GM19467 (cell line): ENCODE measurements around the gene BICDL2.
"Not testable (repeated sequence)": the region's sequence is repeated elsewhere in the genome, so short reads cannot be mapped to it uniquely, and the experiment has no call there.

Experiments
- ATAC-seq: cut with Tn5 transposase; IDR thresholded peaks from one replicate; pipeline ENCODE4 v1.9.1; 2021; ENCODE audit warnings: mild to moderate bottlenecking, moderate library complexity; ENCODE audit not compliant: unreplicated experiment

Gene BICDL2

DNA sequence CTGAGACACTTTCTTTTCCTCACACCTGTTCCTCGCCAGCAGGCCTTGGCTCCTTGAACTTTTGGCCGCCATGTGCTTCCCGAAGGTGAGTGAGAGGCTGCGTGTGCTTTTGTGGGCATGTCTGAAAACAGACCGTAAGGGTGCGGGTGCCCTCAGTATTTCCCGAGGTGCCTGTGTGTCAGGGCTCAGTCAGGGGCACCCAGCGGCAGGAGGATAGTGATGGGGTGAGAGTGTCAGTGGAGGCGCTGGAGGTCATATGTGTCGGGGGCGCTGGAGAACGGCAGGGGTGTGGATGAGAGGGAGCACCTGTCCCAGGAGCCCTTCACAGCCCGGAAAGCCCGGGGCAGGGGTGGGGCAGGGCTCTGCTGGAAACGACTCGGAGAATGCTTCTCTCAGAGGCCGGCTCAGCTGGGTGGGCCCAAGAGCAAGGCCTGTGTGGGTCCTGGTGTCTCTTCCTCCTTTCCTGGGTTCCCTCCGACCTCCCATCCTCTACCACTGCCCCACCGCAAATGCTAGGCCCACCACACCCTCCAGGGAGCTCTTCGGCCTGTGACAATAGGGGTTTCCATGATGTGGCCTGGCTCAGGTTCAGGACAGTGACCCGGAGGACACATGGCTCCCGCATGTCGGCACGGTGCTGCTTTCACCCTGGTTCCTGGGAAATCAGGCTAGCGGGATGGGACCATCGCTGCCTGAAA is 29.1 kb upstream of the BICDL2 start:
- ATAC-seq, result no peak

DNA sequence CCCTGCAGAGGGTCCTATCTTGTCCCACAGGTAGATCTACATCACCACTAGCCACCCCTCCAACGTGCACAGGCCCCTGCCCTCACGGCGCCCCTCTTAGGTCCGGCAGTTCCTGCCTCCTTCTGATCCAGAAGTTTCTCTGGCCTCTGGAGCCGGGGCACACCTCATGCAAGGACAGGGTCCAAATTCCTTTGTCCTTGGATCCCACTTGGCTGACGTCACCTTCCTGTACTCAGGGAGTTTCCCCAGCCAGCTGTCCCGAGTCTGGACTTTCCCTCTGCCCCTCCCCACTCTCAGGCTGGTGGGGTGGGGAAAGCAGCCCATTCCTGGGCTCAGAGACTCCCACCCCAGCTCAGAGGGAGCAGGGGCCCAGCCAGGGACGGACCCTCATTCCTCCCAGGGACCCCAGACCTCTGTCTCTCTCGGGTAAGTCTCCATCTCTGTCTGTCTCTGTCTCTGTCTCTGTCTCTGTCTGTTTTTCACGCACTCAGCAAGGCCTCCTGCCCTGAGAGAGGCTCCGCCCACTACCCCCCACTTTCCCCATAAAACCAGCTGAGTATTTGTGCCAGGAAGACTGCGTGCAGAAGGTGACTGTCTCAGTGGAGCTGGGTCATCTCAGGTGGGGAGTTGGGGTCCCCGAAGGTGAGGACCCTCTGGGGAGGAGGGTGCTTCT is 28.5 kb upstream of the BICDL2 start, which contains the start of gene IL32:
TSS of gene IL32 (plus strand) at position 572 of the 673 bp plus-strand sequence. CDS start 172 bp downstream, outside the sequence.
- ATAC-seq, result no peak

DNA sequence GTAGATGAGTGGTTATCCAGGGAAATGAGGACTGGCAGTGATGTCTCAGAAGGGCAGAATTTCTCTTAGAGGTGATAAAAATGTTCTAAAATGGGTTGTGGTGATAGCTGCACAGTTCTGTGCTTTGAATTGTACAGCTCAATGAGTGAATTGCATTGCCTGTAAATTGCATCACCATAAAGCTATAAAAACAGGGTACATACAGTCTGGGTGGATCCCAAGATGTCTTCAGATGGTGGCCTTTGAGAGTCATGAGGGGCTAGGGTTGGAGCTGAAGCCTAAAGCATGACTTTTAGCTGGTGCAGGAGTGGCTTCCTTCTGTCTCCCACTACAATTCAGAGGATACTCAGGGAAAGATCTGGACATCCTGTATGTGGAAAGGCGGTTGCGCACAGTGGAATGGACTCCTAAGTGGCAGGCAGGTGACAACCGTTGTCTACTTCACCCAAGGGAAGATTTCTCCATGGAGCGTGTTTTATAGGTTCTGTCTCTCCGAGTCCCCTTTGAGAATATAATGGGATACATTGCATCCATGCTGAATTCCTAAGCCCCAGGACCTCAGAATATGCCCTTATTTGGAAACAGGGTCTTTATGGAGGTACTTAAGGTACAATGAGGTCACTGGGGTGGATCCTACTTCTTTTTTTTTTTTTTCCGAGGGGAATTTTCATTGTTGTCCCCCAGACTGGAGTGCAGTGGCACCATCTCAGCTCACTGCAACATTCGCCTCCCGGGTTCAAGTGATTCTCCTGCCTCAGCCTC is 27.1 kb upstream of the BICDL2 start:
- no peak for ATAC-seq

DNA sequence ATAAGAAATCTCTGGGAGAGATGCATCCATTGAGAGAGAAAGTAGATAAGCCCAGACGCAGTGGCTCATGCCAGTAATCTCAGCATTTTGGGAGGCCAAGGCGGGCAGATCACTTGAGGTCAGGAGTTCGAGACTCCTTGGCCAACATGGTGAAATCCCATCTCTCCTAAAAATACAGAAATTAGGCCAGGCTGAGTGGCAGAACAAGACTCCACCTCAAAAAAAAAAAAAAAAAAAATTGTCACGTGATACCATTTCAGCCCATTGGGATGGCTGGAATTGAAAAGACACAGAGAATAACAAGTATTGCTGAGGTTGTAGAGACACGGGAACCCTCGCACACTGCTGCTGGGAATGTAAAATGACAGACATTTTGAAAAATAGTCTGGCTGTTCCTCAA is 25.8 kb upstream of the BICDL2 start:
- ATAC-seq, result no peak

DNA sequence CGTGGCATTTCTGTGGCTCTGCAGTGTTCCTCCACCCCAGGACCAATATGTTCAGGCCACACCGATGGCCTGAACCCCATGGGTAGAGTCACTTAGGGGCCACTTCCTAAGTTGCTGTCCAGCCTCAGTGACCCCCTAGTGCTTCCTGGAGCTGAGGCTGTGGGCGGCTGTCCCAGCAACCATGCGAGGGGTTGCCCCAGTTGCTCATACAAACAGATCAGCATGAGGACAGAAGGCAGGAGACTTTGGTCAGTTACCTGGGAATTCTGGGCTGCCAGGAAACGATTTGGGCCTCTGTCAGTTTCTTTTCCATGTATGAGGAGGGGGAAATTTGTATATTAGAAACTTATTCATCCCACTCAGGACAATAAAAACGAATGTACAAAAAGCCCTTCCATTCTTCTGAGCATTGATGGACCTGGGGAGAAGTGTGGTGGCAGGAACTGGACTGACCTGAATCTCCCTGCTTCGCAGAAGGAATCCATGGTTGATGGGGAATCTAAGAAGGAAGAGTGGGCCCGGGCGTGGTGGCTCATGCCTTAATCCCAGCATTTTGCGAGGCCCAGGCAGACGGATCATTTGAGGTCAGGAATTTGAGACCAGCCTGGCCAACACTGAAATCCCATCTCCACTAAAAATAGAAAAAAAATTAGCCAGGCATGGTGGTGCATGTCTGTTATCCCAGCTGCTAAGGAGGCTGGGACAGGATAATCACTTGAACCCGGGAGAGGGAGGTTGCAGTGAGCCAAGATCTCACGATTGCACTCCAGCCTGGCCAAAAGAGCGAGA is 23.8 kb upstream of the BICDL2 start:
- no peak for ATAC-seq

DNA sequence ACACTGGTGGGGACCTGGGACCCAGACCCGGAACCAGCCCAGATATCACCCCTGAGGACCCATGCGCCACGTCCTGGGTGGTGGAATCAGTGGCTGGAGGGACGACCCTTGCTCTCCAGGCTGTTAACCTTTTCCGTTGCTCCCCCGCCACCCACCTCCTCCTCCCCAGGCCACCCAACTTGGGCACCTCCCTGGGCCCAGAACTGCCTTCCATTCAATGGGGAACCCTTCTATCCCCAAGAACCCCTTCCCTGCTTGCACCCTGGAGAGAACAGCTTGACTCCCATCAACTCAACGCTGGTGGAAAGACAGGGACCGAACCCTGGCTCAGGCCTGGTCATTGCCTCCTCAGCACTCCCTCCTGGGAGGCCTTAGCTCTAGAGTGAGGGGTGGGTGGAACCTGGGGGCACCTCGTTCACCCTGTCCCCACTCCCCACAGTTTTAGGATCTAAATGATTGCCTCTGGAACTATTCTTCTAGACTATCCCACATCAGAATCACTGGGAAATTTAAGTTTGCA is 23.0 kb upstream of the BICDL2 start:
- ATAC-seq, result peak; percentile 3

DNA sequence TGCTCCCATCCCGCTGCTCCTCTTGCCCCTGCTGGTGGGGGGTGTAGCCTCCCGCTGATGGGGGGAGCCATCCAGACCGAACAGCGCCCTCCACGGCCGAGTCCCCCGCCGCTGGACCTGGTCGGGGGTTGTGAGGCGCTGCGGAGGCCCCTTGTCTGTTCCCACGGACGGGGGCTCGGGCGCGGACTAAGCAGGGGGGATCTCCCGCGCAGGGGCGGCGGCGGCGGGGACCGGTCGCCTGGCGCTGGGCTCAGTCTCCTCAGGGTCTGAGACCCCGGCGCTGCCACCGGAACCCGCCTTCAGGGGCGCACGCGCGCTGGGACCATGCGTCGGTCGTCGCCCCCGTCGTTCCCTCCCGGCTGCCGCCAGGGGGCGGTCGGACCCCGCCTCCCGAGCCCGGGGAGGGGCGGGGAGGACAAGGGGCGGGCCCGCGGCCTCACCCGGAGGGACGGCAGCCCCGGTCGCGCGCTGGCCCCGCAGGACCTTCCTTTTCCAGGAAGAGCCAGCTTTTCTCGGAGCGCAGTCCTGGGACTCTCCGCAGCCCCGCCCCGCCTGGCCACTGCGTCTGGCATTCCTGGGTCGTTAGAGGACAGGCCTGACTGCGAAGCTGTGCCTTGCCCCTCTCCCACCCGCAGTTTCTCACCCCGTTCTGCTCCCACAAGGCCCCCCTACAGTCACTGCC is 22.4 kb upstream of the BICDL2 start:
- peak; percentile 68 for ATAC-seq

DNA sequence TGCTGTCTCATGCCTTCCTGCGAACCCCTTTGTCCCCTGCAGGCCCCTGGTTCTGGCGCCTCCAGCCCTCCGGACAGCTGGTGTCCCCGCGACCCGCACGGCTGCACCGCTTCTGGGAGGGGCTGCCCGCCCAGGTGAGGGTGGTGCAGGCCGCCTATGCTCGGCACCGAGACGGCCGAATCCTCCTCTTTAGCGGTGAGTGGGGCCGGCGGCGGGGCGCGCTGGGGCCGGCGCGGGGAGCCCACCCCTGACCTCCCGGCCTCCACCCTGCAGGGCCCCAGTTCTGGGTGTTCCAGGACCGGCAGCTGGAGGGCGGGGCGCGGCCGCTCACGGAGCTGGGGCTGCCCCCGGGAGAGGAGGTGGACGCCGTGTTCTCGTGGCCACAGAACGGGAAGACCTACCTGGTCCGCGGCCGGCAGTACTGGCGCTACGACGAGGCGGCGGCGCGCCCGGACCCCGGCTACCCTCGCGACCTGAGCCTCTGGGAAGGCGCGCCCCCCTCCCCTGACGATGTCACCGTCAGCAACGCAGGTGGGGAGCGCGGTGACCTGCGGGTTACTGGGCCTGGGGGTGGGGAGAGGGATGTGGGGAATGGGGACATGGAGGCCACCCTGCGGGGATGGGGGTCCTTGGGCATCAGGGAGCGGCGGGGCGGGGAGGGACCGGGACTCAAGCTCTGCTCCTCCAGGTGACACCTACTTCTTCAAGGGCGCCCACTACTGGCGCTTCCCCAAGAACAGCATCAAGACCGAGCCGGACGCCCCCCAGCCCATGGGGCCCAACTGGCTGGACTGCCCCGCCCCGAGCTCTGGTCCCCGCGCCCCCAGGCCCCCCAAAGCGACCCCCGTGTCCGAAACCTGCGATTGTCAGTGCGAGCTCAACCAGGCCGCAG is 21.6 kb upstream of the BICDL2 start:
- no peak for ATAC-seq

DNA sequence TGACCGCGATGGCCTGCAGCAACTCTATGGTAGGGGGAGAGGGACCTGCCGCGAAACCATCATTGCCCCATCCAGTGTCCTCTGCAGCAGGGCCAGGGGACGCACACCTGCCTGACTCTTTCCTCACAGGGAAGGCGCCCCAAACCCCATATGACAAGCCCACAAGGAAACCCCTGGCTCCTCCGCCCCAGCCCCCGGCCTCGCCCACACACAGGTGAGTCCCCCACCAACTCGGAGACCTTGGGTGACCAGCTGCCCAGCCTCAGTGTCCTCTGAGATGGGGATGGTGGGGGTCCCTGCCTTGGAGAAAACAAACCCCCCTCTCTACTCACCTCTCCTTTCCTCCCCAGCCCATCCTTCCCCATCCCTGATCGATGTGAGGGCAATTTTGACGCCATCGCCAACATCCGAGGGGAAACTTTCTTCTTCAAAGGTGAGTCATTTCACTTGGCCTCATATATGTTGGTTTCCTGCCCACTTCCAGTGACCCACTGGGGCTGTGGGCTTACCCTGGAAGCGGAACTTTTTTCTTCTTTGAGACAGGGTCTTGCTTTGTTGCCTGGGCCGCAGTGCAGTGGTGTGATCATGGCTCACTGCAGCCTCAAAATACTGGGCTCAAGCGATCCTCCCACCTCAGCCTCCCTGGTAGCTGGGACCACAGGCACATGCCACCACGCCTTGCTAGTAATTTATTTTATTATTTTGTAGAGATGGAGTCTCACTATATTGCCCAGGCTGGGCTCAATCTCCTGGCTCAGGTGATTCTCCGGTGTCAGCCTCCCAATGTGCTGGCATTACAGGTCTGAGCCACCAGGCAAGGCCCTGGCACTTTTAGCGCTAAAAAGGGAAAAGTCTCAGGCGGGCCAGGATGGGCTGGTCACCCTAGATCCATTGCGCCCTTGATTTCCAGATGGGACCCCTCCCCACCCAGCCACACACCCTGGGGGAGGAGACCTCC is 20.7 kb upstream of the BICDL2 start:
- ATAC-seq, result no peak

DNA sequence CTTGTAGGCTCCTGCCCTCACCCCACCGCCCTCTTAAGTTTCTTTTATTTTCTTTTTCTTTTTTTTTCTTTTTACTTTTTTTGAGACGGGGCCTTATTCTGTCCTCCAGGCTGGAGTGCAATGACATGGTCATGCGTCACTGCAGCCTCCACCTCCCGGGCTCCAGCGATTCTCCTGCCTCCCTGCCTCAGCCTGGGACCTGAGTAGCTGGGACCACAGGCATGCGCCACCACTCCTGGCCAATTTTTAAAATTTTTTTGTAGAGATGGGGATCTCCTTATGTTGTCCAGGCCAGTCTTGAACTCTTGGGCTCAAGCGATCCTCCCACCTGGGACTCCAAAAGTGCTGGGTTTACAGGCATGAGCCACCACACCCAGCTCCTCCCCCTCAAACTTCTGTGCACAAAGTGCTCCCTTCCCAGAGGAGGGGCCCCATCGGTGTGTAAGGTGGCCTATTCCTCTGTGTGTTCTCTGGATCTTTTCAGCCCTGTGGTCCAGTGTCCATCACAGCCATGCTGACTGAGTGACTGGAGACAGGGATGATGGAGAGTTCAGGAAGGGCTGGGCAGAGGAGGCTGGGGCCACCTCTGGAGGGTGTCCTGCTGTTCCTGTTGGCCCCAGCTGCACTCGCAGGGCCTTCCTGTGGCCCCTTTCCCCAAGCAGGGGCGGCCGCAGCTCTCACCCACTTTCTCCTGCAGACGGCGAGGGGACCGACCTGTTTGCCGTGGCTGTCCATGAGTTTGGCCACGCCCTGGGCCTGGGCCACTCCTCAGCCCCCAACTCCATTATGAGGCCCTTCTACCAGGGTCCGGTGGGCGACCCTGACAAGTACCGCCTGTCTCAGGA is 19.8 kb upstream of the BICDL2 start:
- ATAC-seq, result no peak

DNA sequence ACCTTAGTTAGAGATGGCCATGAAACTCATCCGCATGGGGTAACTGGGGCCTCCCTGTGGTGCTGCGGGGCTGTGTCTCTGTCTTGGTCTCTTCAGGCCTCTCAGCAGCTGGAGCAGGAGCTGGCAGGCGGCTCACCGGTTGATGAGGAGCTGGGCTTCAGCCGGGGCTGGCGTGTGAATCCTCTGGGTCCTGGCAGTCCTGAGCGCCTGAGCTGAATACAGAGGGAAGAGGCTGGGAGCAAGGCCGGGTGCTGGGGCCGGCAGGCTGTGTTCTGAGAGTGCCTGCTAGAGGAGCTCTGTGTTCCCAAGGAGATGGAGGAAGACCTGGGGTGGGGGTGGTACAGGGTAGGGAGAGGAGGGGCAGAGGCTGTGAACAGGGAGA is 19.0 kb upstream of the BICDL2 start:
- ATAC-seq, result not testable (repeated sequence)

DNA sequence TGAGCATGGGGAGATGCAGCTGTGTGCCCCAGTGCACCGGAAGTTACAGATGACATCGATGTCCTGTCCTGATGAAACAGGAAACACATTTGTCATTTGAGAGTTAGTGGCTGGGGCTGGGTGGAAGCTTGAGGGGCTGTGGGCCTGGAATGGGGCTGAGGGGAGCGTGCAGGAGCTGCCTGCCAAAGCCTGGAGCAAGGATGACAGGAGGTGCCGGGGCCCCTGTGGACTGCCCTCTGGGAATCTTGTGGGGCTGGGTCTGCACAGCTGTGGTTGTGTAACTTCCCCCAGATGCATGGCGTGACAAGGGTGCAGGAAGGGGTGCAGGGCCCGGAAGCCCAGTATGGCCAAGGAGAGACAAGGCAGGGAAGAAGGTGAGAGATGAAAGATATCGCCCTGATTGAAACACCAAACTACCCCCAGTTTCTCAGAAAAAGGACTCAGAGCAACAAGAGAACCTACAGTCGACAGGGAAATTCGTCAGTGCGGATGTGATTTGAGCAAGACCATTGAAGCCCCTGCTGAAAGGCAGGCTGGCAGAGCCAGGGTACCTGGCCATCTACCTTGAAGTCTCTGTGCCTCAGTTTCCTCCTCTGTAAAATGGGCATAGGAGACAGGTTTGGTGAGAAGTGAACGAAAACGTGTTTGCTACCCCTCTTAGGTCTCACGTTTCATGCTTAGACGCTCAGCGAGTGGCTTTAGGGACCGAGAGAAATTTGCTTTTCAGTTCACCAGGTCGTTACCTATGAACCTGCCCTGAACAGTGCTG is 18.4 kb upstream of the BICDL2 start:
- no peak for ATAC-seq

DNA sequence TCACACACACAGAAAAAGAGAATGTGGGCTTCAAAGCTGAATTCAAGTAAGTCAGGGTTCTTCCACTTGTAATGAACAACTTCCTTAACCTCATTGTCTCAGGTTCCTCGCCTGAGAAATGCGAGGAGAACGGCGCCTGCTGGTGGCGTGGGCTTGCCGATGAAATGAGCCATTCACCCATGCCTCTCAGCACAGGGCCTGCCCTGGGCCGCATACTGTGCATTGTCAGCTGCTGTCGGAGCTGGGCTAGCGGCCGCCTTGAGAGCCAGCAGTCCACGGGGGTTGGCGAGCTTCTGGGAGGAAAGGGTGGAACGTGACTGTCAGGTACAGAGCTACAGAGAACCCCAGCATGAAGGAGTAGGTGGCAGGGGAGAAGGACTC is 16.6 kb upstream of the BICDL2 start:
- not testable (repeated sequence) for ATAC-seq

DNA sequence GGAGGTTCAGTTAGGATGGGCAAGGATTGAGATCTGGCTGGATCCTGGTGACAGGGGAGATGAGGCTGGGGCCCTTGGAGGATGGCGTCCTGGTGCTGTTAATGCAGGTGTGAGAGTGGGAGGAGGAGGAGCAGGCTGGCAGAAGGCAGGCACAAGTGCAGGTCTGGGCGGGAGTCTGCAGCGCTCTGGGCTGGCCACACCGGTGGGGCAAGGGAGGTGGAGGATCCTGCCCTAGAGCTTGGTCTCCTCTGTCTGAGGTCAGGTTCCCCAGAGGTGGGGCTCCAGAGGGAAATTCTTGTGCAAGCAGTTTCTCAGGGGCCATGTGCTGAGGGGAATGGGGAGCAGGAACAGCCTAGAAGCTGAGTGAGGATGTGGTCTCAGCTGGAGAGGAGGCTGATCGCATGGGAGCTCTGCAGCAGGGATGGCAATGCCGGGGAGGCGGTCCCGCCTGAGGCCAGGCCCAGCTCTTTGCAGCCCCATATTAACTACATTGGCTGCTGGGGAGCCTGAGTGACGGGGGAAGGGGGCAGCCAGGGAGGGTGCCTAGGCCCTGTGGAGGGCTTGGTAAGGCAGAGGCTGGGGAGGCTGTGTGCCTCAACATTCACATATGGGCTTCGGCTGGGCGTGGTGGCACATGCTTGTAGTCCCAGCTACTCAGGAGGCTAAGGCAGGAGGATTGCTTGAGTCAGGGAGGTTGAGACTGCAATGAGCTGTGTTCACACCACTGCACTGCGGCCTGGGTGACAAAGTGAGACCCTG is 16.0 kb upstream of the BICDL2 start:
- not testable (repeated sequence) for ATAC-seq

DNA sequence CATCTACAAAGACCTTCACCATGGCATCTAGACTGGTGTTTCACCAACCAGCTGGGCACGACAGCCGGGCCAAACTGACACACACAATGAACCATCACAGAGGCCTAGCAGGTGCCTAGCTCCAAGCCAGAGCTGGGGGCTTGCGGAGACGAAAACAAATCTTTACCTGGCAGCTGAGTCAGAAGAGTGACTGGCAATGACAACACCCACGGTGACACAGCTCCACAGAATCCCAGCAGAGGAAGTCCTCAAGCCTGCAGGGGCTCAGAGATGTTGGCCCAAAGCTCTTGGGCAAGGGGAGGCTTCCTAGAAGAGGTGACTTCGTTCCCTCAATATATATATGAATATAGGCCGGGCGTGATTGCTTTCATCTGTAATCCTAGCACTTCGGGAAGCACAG is 14.8 kb upstream of the BICDL2 start:
- no peak for ATAC-seq

DNA sequence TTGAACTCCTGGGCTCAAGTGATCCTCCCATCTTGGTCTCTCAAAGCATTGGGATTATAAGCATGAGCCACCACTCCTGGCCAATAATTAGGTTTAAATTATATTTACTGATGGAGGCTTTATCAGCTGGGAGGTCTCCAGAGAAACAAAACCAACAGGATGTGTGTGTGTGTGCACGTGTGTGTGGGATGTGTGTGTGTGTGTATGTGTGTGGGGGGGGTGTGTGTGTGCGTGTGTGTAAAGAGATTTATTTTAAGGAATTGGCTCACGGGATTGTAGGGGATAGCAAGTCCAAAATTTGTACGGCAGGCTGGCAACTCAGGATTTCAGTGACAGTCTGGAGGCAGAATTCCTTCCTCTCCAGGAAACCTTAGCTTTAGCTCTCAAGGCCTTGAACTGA is 14.3 kb upstream of the BICDL2 start:
- no peak for ATAC-seq
